Smooth muscle cell (in vitro differentiated cells): ENCODE results near the gene HAGH. TPM values are rescaled to one million over a fixed set of nuclear protein-coding genes. Genes with fewer than 3 reads are reported as not detected.

Source experiments
- DNase-seq: peaks from one replicate; lab custom pipeline; 2025; ENCODE audit not compliant: unreplicated experiment; lab: John Stamatoyannopoulos, UW
- H2AFZ ChIP-seq: fragments of 200-600 bp; sonication (generic); 2 replicates; pipeline ENCODE4 v1.6.0; 2016; ENCODE audit warnings: antibody characterized with exemption, low read depth, mild to moderate bottlenecking
- H3F3A ChIP-seq: fragments of 200-600 bp; sonication (generic); 2 replicates; pipeline ENCODE4 v1.6.0; 2017; ENCODE audit warnings: antibody characterized with exemption, low read depth
- H3K27ac ChIP-seq: fragments of 200-600 bp; sonication (generic); 2 replicates; pipeline ENCODE4 v1.5.1; 2016; ENCODE audit warnings: low read depth, mild to moderate bottlenecking
- H3K27me3 ChIP-seq: fragments of 200-600 bp; sonication (generic); 2 replicates; pipeline ENCODE4 v1.6.1; 2016; ENCODE audit warnings: low read depth, mild to moderate bottlenecking
- H3K36me3 ChIP-seq: fragments of 200-600 bp; sonication (generic); 2 replicates; pipeline ENCODE4 v1.5.1; 2016; ENCODE audit warnings: low read depth
- H3K4me1 ChIP-seq: fragments of 200-600 bp; sonication (generic); 2 replicates; pipeline ENCODE4 v1.5.1; 2016; ENCODE audit warnings: low read depth
- H3K4me2 ChIP-seq: fragments of 200-600 bp; sonication (generic); 2 replicates; pipeline ENCODE4 v1.6.0; 2016; ENCODE audit warnings: mild to moderate bottlenecking
- H3K4me3 ChIP-seq: fragments of 200-600 bp; sonication (generic); 2 replicates; pipeline ENCODE4 v1.5.1; 2016; ENCODE audit warnings: mild to moderate bottlenecking
- H3K79me2 ChIP-seq: fragments of 200-600 bp; sonication (generic); 2 replicates; pipeline ENCODE4 v1.6.0; 2016; ENCODE audit warnings: low read depth, mild to moderate bottlenecking
- H3K9ac ChIP-seq: fragments of 200-600 bp; sonication (generic); 2 replicates; pipeline ENCODE4 v1.6.0; 2016; ENCODE audit warnings: low read depth
- H3K9me3 ChIP-seq: fragments of 200-600 bp; sonication (generic); replicated peaks from 2 replicates; pipeline ENCODE4 v1.5.1; 2016; ENCODE audit warnings: low read depth
- H4K20me1 ChIP-seq: fragments of 200-600 bp; sonication (generic); 2 replicates; pipeline ENCODE4 v1.6.0; 2016; ENCODE audit warnings: low read depth
- CTCF ChIP-seq: fragments of 200-600 bp; sonication (generic); IDR thresholded peaks from 2 replicates; pipeline ENCODE4 v1.5.1; 2017; ENCODE audit warnings: borderline replicate concordance, mild to moderate bottlenecking, antibody characterized with exemption; ENCODE audit not compliant: insufficient read depth, poor library complexity, severe bottlenecking
- WGBS: methylation state at CpG from one replicate; pipeline ENCODE4 v1.1.7; 2016; ENCODE audit warnings: low lambda C conversion rate; 5-methylcytosine and 5-hydroxymethylcytosine counted together
- polyA plus RNA-seq: library from polyadenylated mRNA; unstranded; fragments of >200 nt; fragmentation: Nextera tagmentation; extraction: Ambion mirVana; gene quantifications from 2 replicates; pipeline ENCODE4 v1.2.1, GENCODE V29; 2016
- total RNA-seq: library from RNA; depleted of rRNA; stranded (reverse); fragments of >200 nt; gene quantifications from 2 replicates; pipeline ENCODE4 v1.2.3, GENCODE V29; 2014

HAGH gene
- total and polyA plus RNA-seq, 2 experiments from 2014 or later: 20.9 to 43.0 TPM

DNA sequence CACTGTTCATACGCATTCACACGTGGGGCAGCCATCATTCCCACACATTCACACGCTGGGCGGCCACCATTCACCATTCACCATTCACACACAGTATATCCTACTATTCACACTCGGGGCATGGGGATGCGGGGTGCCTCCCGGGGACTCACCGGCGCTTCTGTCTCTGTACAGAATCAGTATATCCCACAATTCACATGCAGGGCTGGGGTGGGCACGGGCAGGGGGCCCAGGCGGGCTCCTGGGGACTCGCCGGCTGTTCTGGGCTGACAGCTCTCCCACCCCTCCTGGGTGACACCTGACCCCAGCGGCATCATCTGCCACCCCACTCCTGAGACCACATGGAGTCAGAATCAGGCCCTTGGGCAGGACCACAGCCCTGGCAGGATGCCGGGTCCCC is 64.9 kb downstream of the HAGH start:
- Histone ChIP-seq H3K4me1 (no peaks in the 10 kb centered on the region), H3F3A (no peaks in the 10 kb centered on the region), H3K27ac (no peak overlapping the region), H3K4me3 (no peak overlapping the region), H3K4me2 (no peak overlapping the region), H2AFZ (no peak overlapping the region), H3K79me2 (no peaks in the 10 kb centered on the region), H3K36me3 (no peaks in the 10 kb centered on the region), H4K20me1 (no peaks in the 10 kb centered on the region), H3K9me3 (no peaks in the 10 kb centered on the region), H3K9ac (no peak overlapping the region), H3K27me3 (no peaks in the 10 kb centered on the region)
- no peak for TF ChIP-seq CTCF
- no peak for DNase-seq
- 97% methylated on average over 11 of the region's 15 CpGs for WGBS

DNA sequence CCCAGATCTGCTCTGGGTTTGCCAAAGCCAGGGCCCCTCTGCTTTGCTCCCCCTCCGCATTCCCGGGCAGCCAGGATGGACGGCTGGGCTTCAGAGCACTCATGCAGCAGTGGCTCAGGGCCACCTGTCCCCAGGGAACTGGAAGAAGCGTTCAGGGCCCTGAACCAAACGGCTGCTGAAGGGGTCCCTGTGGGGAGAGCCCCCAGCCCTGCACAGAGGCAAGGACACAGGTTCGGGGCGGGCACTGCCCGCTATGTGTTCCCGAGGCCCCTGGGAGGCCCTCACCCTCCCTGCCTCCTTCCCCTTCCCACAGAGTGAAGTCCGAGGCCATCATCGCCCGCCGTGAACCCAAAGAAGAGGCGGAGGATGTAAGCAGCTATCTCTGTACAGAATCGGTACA is 65.7 kb downstream of the HAGH start:
- Histone ChIP-seq H3K79me2 (no peaks in the 10 kb centered on the region), H3K36me3 (no peaks in the 10 kb centered on the region), H3K4me3 (no peak overlapping the region), H2AFZ (no peak overlapping the region), H4K20me1 (no peaks in the 10 kb centered on the region), H3K27ac (no peak overlapping the region), H3K27me3 (no peaks in the 10 kb centered on the region), H3K4me1 (no peaks in the 10 kb centered on the region), H3K9me3 (no peaks in the 10 kb centered on the region), H3K4me2 (no peak overlapping the region), H3K9ac (no peak overlapping the region), H3F3A (no peaks in the 10 kb centered on the region)
- WGBS: 98% methylated on average over 15 of the region's 15 CpGs
- no peak for DNase-seq
- no peak for TF ChIP-seq CTCF

- H3K4me3 ChIP-seq: no peak overlapping the region
- no peak overlapping the region for H3K9ac ChIP-seq
These were observed 67.1 kb downstream of the HAGH start for GRCh38 chr16:1759511-1759910.

More at GRCh38 chr16:1759511-1759910, 67.1 kb downstream of the HAGH start:
- Histone ChIP-seq H3F3A (no peaks in the 10 kb centered on the region), H3K36me3 (no peaks in the 10 kb centered on the region), H2AFZ (no peak overlapping the region), H3K79me2 (no peaks in the 10 kb centered on the region), H4K20me1 (peaks cover 5% of the 10 kb centered on the region), H3K4me1 (no peaks in the 10 kb centered on the region), H3K9me3 (no peaks in the 10 kb centered on the region), H3K27ac (no peak overlapping the region), H3K27me3 (no peaks in the 10 kb centered on the region), H3K4me2 (no peak overlapping the region)
- TF ChIP-seq CTCF: no peak
- DNase-seq: no peak
- WGBS: over 99% methylated on average over 21 of the region's 21 CpGs
